HG03439 (cell line): ENCODE data around the gene FGF14.

Experiments used
- ATAC-seq: cut with Tn5 transposase; IDR thresholded peaks from one replicate; pipeline ENCODE4 v1.9.1; 2021; ENCODE audit warnings: mild to moderate bottlenecking, moderate library complexity; ENCODE audit not compliant: unreplicated experiment

Gene FGF14

DNA sequence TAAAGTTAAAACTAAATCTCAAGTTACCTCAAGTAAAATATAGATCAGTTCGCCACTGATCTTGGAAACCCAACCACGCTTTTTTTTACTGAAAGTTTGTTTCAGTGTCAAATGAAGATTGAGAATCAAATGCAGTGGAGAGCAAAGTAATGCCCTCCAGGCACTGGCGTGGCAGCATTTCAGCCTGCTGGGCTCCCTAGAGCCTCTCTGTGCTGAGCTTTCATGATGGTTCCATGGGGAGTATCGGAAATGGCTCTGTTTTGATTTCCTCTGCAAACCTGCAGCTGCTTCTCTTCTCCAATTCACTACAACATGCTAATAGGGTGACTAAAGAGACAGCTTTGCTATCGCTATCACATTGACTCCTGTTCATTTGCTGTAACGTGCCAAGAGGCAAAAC is 141.6 kb downstream of the FGF14 start:
- no peak for ATAC-seq

DNA sequence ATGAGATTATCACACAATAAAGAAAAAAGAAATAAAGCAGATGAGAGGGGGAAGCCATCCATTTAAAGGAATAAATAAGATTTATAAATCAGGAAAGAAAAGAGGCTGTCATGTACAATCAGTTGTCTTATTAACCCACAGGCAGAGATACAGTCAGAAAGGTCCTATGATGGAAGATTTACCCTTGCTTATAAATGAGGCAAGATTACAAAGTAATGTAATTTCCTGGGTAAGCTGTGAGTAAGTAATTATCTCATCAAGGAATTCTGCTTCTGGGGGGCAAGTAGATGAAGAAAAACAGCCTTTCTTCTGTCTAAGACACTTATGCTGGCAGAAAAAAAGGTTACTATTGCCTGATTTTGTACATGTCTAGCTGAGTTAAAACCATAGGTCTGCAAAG is 146.4 kb downstream of the FGF14 start:
- ATAC-seq, result no peak

DNA sequence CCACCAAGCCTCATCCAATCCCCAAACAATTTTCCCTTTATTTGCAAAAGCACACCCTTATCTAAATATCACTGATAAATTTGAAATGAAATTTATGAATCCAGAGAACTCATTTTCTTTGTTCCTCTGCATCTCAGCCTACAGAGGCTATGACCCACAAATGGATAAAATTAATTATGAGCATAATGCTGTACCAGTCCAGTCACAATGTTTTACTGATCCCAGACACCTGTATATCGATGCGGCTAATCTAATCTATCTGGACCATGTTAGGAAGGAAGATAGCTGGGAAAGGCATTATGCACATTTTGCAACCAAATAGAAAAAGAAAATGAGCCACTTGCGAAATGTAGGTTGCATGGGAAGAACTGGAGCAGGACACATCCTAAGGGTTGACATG is 150.0 kb downstream of the FGF14 start:
- ATAC-seq, result no peak

DNA sequence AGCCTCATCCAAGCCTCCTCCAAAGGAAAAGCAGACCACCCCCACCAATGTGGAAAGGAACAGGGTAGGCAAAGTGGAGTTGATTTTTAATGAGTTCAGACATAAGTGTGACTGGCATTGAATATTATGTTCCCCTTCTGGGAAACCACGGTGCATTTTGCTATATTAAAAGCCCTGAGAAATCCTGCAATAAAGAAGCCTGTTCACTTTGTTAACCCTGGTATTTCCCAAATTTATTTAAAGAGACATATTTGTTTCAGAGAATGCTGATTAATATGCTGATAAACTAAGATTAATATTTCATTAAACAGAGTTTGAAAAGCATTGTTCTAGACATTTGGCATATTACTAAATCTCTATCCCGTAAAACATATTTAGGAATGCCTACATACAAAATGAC is 151.4 kb downstream of the FGF14 start:
- no peak for ATAC-seq

DNA sequence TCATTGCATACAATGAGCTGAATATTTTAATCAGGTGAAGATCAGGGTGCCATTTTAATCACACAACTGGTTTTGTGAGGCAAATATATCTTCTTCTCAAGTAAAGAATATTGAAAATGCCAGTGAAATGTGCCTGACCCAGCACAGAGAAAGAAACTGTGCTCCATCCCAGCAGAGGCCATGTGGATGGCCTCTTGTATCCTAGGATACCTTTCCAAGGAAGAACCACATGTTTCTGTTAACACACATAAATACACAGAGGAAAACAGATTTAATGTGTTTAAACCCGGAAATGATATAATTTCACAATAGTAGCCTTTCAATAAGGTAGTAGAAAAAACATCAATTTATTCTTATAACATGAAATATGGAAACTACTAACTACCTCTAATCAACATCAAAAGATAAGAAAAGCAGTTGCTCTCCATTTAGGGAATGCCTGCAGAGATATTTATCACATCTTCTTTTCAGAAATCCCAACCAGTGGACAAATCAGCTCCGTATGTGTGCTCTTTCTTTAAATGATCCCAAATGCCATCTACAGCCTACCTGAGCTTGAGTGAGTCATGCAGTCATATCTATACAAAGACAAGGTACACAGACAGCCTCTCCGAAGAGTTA is 157.1 kb downstream of the FGF14 start:
- no peak for ATAC-seq

DNA sequence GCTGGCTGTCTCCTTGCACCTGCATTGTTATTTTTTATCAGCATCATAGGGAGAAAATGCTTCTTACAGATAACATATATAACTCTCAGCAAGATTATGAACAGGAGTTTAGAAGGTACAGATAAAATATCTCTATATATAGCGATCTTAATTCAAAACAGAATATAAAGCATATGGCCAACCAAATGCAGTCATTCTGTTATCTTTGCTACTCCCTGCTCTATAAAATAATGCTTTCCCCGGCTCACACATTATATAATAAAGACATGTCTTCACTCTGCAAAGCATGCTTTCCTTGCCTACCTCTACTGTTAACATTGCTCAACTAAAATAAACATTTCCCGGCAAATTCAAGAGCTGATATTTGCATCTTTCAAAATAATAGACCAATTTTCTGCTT is 161.7 kb downstream of the FGF14 start:
- ATAC-seq, result no peak

DNA sequence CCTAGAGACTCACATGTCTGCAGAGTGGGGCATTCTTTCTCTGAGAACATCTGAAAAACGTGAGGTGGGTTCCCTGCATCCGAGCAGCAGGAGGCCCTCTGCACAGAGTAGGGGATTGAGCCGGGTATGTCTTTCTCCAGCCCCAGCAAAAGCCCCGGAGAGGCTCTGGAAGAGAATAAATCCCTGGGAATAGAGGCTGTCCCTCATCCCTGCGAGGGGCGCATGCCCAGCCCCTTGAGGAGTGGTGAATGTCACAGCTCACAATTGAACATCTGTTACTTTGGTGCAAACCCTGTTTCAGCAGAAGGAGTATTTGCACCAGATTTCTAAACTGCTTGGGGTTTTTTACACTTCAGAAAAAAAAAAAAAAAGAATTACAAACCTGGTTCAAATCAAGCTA is 164.6 kb downstream of the FGF14 start:
- ATAC-seq, result no peak

DNA sequence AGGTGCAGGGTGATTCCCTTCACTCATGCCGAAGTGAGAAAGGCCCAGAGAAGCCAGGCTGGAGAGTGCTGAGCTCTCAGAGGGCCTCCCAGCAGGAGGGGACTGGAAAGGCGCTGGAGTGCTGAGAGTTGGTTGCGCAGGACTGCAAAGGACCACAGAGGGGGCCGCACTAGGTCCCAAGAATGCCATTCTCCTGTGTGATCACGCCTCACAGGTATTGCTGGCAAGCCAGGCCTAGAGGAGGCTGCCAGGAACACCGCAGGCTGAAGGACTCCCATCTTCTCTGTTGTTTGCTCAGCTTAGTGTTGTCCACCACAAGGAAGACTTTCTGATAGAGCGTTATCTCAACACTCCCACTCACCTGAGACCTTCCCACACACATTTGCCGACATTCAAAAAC is 165.0 kb downstream of the FGF14 start:
- ATAC-seq, result no peak

DNA sequence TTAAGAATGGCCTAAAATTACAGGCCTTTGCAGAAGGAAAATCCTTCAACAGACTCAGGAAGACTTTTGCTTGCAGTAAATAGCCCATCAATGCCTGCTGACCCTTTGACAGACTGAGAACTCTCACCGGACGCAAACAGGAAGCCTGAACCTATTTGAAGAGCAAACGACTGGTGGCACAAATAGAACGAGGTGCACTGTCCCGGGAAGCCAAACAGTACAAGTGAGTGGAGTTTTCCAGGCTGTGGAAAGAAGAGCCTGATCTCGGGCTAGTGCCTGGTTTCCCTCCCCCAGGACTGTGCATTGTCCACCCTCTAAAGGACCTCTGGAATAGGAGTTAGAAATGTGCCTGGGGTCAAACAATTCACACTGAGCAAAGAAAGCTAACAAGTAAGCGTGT is 165.5 kb downstream of the FGF14 start:
- ATAC-seq, result no peak

DNA sequence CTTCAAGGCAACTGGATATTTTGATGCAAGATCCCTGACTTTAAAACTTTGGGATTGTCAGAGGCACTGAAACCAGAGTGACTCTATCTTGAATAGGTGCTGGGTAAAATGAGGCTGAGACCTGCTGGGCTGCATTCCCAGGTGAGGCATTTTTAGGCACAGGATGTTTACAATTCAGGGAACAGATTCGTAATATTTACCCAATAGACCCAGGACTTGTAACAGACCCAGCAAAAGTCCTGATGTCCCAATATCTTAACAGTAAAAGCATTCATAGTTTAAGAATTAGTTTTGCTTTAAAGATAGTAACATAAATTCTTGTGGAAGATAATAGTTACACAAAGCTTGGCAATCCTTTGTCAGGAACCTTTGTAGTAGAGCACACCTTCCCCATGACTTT is 166.2 kb downstream of the FGF14 start:
- ATAC-seq, result no peak

DNA sequence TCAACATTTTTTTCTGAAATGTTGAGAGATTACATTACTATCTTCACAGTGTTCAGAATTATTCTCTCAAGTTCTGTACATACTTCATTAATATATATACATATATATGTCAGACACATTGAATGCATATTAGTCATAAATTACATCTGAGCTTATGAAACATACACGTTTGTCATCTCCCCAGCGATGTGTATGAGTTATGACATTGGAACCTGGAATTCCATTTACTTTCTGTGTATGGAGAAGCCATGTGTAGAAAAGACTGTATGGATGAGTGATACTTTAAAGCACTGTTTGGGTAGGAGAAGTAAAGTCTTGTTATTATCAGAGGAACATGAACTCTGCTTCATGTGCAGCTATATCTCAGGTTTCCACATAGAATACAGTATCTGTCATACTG is 167.2 kb downstream of the FGF14 start:
- ATAC-seq, result no peak

DNA sequence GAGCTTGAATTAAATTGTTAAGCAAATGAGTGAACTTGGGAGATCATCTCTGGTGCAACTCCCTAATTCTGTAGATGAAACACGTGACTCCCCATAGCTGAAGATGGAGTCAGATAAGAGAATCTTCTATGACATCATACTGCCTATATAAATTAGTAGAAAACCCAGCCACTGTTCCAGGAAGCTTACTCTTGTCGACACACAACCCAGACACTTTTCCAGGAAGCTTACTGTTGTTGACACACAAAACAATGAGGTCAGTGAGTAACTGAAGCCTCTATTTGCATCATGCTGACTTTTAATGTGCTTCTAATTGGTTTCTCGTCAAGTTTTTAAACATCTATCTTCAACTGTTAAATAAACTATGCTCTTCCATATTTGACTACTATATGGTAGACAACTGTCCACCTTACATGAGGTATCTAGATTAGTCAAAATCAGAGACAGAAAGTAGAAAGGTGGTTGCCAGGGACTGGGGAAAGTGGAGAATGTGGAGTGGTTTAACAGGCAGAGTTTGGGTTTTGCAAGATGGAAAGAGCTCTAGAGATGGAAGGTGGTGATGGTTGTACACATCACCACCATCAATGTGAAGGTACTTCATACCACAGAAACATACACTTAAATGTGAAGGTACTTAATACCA is 168.2 kb downstream of the FGF14 start:
- ATAC-seq, result no peak

DNA sequence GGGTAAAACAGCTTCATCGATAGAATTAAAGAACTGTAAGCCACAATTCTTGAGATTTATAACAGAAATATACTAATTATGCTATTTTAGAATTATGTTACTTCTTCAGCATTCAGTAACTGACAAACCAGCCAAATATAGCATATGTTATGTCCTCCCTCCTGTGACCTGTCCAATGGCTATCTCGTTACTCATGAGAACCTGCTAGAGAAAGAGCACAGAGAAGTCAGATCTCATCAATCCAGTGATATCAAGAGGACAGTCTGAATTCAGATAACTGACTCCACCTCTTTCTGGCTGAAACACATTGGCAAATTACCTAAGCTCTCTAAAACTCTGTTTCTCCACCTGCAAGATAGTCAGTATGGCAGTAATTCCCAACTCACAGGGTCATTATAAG is 170.4 kb downstream of the FGF14 start:
- no peak for ATAC-seq

DNA sequence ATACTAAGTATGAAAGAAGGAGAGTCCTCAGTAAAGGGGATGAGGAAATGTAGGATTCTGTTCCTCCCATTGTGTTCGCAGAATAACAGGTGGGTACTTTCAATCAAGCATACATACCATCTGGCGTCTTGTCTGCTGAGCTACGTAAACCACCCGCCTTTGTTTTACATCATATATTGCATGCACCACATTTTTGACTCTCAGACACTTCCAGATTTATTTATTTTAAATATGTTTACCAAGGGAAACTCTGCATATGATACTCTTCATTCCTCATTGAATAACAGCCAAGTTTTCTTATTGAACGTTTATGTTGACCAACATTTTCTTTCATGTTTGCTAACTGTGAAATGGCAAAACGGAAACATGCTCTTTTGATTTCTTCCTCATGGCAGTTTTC is 174.1 kb downstream of the FGF14 start:
- ATAC-seq, result no peak

DNA sequence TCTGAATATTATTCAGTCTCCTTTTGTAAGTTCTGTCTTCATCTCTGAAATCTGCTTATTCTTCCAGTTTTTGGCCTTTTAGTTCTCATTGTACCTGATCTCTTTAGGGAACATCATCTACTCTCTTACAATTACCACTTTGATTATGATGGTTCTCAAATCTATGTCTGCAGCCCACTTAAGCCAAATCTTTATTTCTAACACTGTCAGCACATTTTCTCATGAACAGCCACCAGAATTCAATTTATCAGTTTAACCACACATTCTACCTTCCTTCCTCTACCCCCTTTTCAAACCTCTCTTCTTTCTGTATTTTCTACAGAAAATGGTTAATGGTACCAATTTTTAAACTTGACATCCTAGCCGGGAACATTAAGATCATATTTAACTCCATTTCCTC is 175.3 kb downstream of the FGF14 start:
- ATAC-seq, result no peak

DNA sequence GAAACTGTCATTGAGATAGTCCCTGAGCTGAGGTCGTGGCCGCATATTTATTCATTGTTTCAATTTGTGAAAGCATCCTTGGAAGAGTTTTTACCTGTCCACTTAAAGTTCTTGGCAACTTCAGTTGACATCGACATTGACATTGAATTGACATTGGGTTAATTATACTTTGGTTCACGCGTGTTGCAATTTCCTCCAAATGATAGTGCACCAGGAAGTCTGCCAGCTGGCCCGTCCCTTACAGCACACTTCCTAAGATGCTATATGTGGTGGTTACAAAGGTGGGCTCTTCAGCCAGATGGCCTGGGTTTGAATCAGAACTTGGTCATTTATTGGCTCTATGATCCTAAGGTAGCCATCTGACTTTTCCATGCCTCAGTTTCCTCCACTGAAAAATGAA is 176.0 kb downstream of the FGF14 start:
- no peak for ATAC-seq

DNA sequence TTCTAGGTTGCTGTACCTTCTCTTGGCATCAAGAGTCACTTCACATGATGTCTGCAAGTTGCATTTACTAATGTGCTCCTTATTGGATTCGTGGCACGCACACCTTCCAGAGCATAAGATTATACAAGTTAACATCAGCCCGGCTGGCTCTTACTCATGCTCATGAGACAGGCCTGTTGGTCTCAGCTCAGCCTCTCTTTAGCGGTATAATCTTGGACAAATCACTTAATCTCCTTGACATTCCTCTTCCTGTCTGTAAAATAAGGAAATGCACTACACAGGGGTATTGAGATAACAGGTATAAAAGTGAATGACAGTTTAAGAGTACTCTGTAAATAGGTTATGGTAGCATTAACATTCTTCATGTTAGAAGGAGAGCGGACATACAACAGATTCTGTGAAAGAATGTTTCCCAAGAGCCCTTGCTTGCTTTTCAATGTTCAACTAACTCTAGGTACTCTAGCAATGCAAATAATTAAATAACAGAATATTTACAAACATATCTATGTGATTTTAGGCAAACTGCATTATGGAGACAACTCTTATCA is 181.1 kb downstream of the FGF14 start:
- ATAC-seq, result no peak

DNA sequence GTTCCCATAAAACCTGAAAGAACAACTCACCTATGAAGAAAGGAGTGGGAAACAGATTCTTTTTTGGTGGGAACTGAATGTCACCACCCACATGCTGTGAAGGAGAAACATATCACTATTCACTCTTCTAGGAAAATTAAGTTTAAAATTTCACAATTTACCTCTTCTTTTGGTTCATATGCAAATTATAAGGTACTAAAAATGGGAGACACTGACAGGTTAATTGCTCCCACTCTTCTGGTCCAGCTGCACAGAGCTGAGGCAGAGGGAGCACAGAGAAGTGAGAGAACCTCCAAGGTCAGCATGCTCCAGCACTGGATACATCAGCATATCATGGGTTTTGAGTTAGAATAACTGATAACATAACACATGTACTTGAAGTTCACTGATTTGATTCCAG is 186.9 kb downstream of the FGF14 start:
- no peak for ATAC-seq

DNA sequence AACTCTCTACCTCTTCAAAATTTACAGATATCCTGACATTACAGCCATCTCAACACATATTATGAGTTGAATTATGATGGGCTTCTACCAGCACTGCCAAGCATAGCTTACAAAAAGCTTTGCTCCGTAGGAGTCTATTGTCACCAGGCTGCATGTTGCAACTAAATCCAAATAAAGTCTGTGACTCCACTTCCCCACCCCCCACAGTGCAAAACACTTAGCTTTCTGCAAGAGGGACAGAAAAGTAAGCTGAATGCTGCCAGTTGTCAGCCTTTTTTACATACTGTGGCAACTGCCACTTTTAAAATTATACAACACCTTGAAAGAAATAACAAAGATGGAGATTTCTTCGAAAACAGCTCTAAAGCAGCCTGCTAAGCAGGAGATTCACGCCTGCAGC is 189.1 kb downstream of the FGF14 start:
- ATAC-seq, result no peak

DNA sequence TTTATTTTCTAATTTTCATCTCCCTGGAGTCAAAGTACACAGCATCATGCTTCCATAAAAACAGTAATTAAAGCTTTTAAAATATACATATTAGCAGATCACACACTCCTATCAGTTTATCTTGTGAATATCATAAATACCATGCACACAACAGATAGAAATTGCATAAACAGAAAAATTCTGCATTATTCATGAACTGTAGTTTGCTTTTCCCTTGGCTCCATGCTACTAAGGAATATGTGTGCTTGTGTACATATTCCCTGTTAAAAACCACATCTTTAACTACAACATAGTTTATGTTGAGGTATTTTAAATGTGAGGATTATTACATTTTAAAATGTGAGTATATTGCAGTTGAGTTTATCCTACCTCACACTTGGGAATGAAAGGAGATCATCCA is 193.5 kb downstream of the FGF14 start:
- no peak for ATAC-seq

DNA sequence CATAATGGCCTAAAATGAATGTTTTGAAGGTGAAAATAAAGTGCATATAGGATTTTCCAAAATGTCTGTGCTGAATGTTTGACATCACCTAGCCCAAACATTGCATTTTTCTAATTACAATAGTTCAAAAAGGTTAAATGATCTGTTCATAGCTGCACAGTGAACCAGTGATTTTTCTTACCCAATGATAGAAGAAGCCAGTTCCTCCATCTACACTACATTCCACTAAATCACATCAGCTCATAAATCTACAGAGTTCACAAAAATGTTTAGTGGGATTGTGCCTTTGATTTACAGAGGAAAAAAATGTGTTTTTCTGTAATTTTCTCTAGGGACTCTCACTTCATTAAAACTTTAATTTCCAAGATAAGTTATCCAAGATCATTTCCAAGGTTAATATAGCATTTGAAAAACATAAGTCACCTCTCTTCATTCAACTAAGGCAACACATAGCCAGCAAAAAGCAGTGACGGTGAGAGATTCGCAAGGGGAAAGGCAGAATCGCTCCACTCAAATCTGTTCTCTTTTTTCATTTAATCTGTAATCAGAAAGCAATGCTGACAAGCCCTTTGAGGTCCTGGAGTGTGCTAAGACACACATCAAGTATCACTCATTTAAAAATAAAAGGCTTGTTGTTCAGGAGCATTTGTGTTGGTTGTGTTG is 194.0 kb downstream of the FGF14 start:
- ATAC-seq, result no peak

DNA sequence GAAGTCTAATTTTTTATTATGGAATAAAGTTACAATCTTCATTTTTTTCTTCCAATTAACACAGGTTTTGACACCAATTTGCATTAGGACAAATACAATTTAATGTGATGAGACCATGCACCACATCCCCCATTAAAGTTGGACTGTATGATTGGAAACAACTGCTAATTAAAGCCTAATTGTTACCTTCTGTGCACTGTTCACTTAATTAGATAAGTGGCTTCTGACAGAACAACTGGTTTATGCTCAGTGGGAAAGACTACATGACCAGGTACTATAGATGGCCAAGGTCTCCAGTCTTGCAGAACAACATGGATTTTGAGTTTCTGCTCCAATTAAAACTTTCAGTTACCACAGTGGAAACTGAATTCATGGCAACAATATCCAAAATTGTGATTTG is 198.1 kb downstream of the FGF14 start:
- ATAC-seq, result no peak
